Measurements from ENCODE around the gene DOCK8.

- TF ChIP-seq CTBP1 (IDR thresholded peaks at IDR 0.05; ENCODE audit: borderline replicate concordance) (no peak), FOXM1 (IDR thresholded peaks at IDR 0.05; ENCODE audit: borderline replicate concordance) (no peak), NFRKB (IDR thresholded peaks at IDR 0.05) (no peak), TARDBP (IDR thresholded peaks at IDR 0.05) (no peak), L3MBTL2 (conservative IDR thresholded peaks at IDR 0.05) (no peak), FOXA1 (IDR thresholded peaks at IDR 0.05) (no peak), HDGF (IDR thresholded peaks at IDR 0.05; ENCODE audit: borderline replicate concordance) (no peak), SP1 (IDR thresholded peaks at IDR 0.05) (no peak), ARNT (IDR thresholded peaks at IDR 0.05) (no peak), BHLHE40 (IDR thresholded peaks at IDR 0.05; ENCODE audit: borderline replicate concordance) (no peak)
Observed at GRCh38 chr9:437574-438001, 222.9 kb downstream of the DOCK8 start.
